Stimulated activated naive CD4-positive, alpha-beta T cell (primary cell): ENCODE measurements around the gene SDK2.
"Not testable (repeated sequence)": the region's sequence is repeated elsewhere in the genome, so short reads cannot be mapped to it uniquely, and the experiment has no call there.

ENCODE experiments used
- DNase-seq, 6 experiments: peaks; one replicate each; lab custom pipeline; 2025; lab: John Stamatoyannopoulos, UW

Gene SDK2

DNA sequence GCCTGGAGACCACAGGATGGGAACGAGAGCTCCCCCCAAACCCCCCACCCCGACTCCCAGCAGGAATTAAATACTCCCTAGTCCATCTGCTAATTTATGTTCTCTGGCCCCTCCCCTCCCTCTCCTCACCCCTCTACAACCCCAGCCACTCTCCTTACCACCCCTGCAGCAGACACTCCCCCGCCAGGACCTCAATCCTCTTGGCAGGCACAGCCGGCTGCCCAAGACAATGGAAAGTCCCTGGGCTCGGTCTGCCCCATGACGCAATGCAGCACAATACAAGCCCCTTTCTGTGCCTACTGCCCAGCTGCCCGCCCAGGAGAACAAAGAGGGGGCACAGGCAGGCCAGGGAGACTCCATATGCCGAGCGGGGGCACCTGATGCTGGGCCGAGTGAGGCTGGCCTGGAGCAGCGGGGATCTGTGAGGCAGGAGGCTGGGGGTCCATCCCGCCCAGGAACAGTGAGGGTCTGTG lies 302.2 kb downstream of the SDK2 start:
- no peak for DNase-seq

DNA sequence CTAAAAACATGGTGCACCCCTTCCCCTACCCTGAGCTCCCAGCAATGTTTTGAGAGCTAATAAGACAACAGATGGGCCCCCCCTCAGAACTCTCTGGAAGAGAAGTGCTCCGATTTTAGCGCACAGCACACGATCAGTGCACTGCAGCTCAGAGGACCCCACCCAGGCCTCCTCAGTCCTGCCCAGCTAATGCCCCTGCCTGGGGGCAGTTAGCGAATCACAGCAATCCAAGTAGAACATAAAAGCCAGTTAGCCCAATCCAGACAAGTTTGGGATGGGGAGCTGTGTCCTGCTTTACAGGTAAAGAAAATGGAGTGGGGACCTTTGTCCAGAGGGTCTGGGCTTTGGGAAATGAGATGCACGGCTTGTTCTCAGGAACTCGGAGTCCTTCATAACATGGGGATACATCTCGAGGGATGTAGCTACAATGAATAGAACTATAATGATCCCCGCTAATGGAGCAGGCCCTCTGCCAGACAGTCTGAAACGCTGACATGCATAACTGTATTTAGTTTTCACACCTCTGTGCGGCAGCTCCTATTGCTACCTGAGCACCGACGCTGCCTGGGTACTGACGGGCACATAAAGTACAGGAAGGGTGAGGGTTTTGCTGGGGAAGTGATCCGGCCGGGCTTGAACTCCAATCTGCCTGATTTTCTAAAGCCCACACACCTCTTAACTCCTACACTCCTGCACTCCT lies 302.7 kb downstream of the SDK2 start:
- no peak for DNase-seq

- no peak for DNase-seq
Observed at GRCh38 chr17:73340093-73340596, 304.1 kb downstream of the SDK2 start.

- DNase-seq: no peak
Observed at GRCh38 chr17:73338566-73339197, 305.6 kb downstream of the SDK2 start.

GRCh38 chr17:73338050-73338521 lies 306.2 kb downstream of the SDK2 start:
- DNase-seq: no peak

GRCh38 chr17:73337330-73337710 lies 306.9 kb downstream of the SDK2 start:
- no peak for DNase-seq

DNA sequence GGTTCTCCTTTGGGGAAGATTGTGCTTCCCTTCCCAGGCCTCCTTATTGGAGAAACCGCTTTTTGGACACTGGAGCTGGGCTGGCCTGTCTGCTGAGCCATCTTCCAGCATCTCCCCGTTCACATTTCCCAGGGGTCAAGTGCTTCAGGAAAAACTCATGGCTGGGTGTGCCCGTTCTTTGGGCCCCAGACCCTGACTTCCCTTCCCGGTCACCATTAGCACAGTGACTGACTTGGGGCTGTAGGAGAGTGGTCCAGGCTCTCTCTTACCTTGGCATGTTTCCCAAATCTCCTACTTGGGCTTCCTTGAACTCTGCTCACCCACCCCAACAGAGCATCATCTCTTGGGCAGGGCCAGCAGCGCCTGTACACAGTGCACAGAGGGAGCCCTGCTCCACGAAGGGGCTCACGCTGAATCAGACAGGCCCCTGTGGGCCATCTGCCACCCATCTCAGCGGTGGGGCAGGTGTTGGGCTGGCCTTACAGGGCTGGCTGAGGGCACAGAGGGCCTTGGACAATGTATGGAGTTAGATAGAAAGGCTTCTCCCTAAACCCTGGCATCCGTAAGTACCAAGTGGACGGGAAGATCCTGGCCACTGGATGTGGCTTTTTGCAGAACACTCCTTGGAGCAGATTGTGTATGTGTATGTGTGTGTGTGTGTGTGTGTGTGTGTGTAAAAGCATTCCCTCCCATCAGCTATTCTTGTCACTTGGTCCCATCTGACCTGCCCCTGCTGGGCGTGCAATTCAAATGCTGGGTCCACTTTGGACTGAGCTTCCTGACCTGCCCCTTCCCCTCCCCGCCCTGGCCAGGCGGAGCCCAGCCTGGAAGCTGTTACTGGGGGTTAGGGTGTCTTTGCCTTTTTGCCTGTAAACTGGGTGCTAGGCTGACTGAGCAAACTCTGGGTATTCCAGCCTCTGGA lies 307.6 kb downstream of the SDK2 start:
- DNase-seq: no peak

DNA sequence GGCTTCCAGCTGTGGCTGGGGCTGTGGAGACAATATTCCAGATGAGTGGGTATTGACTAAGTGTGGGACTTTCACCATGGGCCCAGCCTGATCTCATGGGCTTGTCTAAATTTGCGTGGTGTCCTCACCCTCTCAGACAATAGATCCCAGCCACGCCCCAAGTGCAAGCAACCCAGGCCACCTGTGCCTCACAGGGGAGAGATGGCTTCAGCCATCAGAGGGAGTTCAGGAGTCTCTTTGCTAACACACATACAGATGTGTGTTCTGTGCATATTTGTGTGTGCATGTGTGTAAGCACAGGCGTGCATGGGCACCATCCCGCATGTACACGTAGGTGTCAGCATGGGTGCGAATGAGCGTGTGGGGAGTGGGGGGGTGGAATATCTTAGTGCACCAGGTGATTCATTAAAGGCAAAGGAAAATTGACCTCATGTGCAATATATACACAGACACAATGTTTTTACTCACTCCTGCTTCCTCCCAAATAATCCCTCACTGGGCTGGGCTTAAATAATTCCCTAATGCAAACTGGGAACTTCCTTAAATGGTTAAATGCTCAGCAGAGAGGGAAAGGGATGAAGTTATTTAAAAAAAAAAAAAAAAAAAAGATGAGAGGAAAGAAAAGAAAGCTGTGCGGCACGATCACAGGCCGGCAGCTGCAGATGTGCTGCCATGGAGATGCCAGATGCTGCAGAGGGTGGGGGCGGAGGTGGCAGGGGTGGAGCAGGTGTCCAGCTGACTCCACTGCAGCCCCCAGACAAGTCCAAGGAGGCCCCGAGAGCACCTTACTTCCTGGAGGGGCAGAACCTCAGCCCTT lies 308.4 kb downstream of the SDK2 start:
- DNase-seq: no peak

DNA sequence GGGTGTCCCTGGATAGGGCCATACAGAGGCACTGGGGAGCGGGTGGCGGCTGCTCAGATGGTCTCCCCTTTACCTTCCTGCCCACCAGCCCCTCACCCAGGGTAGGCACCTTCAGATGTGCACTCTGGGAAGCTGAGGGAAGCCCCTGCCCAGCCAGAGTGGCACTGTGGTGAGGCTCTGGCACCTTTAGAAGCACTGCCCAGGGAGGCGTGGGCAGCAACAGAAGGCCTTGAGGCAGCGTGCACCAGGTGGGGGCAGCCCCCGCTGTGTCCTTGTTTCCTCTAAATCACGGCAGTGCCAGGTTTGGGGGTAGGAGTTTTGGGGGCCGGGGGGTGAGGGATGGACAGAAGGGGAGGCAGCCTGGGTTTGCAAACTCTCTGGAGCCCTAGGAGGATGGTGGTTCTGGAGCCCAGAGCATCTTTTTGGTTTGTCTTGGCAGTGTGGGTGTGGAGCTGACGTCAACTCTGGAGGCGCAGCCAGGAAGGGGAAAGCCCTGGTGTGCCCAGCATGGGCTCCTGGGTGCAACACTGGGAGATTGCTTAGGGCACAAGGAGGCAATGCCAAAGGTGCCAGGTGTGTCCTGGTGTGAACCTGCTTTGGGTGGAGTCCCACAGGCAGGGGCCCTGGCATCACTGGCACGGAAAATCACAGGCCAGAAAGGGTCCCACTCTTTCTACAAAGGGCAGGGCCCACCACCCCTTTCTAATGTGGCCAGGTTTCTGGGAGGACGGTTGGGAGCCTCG lies 309.3 kb downstream of the SDK2 start:
- no peak for DNase-seq

- DNase-seq: not testable (repeated sequence)
Observed at GRCh38 chr17:73333445-73333844, 310.8 kb downstream of the SDK2 start.

DNA sequence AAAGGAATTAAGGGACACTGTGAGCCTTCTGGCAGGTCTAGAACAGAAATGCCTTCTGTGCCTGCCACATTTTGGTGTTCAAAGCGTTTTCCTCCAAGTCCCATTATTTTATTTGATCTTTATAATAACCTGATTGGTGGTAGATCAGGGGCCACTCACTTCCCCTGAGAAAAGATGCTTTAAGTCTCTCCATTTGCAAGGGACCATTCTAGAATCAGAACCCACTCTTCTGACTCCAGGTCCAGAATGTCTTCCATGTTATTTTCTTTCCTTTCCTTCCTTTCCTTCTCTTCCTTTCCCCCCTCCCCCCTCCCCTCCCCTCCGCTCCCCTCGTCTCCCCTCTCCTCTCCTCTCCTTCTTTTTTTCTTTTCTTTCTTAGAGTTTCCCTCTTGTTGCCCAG lies 313.2 kb downstream of the SDK2 start:
- no peak for DNase-seq

GRCh38 chr17:73327676-73328075 lies 316.6 kb downstream of the SDK2 start:
- DNase-seq: no peak

- DNase-seq: no peak
Observed at GRCh38 chr17:73325527-73325842, 318.8 kb downstream of the SDK2 start.

GRCh38 chr17:73324711-73325526 lies 319.3 kb downstream of the SDK2 start:
- DNase-seq: no peak

DNA sequence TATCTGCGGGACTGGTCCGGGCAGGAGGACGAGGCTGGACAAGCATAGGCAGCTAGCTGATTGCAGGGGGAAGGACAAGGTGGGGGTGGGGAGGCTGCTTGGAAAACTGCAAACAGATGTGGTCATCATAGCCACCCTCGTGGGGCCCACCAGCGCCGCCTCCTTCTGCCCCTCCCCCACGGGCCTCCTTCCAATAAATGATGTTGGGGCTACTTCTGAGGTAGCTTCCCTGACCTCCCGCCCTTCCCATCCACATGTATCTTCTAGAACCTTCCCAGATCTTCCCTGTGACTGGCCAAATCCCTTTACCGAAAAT lies 320.1 kb downstream of the SDK2 start:
- DNase-seq: no peak

- DNase-seq: no peak
Observed at GRCh38 chr17:73323409-73324159, 320.7 kb downstream of the SDK2 start.

- no peak for DNase-seq
Observed at GRCh38 chr17:73320601-73321264, 323.5 kb downstream of the SDK2 start.

DNA sequence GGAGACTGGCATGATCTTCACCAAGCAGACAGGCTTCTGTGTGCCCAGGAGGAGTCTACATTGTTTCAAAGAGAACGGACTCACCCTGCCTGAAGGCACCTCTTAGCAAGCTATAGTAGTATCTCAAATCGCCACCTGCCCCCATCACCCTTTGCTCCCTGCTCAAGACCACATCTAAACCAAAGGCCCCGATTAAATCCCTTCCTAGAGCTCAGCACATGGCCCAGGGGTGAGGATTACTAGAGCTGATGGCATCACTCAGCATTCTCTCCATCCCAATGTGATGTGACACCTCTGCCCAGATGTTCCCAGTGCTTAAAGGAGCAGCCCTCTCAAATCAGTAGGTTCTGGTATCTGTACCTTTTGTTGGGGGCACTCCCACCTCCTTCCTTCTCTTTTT lies 324.5 kb downstream of the SDK2 start:
- DNase-seq: no peak

- no peak for DNase-seq
Observed at GRCh38 chr17:73318836-73319235, 325.4 kb downstream of the SDK2 start.
